Activated gamma-delta T cell treated with anti-CD3 and anti-CD28 coated beads, Interleukin-2, amount 50 U/mL, for 16 hours (primary cell): ENCODE data around the gene ZNF423.

Source experiments
- DNase-seq: peaks from one replicate; pipeline ENCODE4 v3.0.0-alpha.2; 2020; ENCODE audit warnings: low read depth

ZNF423 gene

DNA sequence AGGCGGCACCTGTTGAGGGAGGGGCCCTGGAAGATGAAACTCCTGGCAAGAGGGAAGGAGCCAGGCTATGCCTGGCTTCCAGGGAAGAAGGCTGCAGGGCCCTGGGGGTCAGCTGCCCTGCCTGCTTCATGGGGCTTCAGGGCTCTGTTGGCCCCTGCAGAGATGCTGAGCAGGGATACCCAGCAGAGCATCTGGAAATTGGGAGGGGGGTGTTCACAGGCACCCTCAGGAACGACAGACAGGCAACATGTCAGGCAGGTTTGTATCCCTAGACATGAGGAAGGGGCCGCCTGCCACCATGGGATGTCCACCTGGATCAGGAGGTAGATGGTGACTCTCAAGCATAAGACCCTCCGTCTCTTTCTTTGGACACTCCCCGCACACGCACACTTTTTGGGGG, 13.8 kb upstream of the ZNF423 start:
- no peak for DNase-seq

DNA sequence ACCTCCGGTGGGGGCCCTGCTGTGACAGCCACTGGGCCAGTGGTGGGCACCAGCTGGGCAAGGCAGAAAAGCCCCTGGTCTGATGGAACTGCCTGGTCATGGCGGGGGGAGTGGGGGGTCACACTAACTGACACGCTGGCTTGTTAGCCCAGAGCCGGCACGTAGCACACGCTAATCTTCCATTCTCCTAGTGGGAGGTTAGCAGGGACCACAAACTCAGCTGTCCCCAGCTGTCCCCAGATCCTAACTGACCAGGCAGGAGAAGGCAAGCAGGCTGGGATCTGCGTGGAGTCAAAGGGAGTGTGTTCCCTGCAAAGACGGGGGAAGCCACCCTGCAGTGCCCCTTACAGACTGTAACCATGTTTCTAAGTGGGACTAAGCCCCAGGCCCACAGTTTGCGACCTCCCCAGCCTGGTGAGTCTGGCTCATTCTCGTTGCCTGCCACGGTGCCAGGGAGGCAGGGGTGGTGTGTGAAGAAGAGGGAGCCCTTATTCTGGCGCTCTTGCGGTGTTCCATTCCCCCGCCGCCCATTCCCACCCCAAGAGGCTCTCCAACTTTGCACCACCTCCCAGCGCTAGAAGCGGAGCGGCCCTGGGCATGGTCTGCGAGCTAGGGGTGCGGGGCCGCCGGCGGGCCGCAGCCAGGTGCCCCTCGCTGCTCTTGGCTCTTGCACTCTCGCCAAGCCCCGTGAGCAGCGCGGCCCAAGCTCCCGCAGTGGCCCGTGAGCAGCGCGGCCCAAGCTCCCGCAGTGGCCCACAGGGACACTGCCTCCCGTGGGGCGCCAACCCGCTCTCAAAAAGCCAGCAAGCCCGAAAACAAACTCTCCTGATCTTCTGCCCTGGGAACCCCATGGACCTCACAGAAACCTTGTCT, 12.1 kb upstream of the ZNF423 start:
- DNase-seq = no peak

DNA sequence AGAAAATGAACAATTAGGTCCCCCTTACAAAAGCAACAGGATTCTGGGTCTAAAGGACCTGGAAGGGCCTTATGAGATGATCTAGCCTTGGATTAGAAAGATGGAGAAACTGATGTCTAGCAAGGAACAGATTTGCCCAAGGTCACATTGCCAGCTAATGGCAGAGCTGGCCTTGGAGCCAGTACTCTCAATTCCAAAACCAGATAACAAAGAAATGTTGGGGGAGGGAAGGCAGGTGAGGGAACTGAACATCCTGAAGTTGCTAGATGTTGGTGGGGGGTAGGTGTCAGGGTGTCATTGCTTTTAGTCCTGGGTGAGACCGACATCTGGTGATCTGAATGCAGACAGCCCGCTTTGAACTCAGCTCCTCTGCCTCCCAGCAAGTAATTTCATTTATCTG, 11.3 kb upstream of the ZNF423 start:
- DNase-seq = no peak

DNA sequence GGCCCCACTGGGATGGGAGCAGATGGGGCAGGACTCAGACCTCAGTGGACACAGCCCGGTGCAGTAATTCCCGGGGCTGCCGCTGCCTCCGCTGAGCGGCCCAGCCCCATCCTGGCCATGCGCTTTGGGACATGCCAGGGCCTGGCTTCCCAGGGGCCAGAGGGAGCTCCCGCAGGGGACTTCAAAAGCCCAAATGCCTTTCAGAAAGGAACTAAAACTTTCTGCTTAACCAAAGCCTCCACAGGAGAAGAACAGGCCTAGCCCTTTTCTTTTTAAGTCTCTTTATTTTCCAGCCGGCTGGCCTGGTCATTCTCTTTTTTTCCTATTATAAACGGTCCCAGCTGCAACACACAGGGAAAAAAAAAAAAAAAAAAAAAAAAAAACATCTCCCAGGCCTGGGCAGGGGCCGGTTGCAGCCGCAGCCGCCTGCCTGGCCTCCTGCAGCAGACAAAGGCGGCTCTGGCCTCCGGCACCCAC, 10.7 kb upstream of the ZNF423 start:
- DNase-seq = no peak

DNA sequence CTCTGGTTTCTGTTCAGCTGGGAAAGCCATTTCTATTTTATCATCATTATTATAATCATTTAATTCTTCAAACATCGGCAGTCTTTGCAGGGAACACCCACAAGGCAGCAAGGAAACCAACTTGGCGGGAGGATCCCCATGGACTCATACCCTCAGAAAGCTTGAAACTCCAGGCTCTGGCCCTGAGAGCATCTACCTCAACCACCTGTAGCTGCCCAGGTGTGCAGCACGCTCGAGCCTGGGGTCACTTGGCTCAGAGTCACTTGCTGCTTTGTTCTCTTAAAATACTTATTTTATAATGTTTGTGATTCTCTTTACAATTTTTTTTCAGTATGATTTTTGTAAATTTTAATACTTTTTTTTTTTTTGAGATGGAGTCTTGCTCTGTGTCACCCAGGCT, 6.8 kb upstream of the ZNF423 start:
- no peak for DNase-seq

DNA sequence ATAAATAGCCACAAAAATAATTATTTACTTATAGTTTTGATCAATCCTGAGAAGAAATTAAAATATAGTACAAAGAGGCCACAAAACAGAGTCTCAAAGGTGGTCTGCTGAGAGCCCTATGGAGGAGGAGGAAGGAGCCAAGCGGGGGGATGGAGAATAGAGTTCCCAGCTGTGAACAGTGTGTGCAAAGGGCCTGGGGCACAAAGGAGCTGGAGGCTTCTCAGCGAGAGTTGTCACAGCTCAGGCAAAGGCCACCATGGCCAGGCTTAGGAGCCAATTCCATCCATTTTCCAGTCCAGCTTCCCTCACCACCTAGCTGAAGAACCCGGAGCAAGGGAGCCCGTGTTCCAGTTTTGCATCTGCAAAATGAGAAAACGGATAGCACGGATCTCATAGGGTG, 5.4 kb upstream of the ZNF423 start:
- no peak for DNase-seq

DNA sequence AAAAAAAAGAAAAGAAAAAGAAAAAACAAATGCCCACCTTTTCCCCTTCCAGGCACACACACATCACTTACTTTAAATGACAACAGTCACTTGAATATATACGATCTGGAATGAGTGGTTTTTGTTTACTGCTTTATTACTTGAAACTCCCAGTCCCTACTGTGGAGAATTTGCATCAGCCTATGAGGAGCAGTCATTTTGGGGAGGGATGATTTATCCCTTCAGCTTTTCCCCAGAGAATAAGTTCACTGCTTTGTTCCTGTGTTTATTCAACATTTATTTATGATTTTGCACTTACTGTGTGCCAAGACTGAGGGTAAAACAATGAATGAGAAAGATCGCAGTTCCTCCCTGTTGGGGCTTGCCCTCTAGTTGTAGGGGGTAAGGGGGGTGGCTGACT, 4.7 kb upstream of the ZNF423 start:
- no peak for DNase-seq

DNA sequence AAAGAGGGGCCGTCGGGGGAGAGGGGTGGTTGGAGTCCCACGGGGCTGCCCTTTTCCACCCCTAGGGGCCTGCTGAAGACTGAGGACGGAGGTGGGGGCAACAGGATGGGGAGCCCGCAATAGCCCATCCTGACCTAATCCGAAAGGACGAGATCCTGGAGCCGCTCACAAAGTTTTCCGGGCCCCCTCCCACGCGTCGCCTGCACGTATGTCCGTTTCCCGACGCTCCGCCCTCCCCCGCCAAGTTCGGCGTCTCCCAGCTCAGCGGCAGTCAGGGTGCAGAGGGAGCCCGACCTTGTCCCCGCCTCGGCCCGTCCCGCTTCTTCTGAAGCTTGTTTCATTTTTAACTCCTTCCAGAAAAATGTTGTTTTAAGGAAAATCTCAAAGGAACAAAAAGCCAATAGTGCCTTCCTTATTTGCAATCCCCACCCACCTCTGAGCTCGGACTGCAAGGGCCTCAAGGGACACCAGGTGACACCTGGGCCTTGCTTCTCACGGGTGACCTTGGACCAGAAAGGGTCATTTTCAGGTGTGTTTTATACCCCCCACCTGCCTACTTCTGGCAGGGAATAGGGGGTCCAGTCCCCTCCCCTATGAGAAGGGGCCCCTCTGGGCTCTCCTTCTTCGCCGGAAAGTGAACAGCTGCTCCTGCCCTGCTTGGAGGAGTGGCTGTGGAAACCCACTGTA, 3.4 kb upstream of the ZNF423 start:
- DNase-seq = no peak

DNA sequence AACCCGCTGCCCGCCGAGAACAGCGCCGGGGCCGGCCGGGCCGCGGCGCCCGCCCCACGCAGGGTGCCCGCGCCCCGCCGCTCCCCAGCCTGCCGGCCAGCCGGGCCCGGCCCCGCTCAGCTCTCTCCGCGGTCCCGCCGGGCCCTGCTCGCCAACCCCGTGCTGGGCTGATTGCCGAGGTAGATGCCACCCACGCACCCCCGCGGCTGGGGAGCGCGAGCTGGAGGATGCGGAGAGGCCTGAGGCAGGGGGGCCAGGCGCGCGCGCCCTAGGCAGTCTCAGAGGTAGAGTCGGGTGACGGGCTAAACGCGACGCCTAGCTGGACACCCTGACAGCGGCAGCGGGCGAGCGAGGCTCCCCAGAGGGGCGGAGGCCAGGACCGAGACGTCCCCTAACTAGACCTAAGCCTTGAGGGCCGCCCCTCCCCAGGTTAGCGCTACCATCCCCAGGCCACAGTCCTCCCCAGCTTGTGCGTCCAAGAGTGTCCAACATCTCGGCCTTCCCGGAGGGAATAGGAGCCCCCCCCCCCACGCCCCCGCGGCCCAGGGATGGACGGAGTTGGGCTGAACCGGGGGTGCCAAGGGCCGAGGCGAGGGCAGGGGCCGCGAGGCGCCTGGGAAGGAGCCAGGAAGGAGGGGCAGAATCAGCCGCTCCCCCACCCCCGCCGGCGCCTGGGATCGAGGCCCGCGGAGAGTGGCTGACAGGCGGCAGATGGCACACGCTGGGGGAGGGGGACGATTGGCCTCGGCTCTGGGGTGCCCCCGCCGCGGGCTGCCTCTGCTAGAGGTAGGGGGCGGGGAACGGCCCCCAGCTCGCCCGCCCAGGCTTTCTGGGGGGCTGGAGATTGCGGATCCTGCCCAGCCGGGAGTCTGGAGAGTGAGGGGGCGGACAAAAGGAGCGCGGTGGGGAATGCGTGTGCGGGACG, 2.5 kb upstream of the ZNF423 start:
- DNase-seq = no peak

DNA sequence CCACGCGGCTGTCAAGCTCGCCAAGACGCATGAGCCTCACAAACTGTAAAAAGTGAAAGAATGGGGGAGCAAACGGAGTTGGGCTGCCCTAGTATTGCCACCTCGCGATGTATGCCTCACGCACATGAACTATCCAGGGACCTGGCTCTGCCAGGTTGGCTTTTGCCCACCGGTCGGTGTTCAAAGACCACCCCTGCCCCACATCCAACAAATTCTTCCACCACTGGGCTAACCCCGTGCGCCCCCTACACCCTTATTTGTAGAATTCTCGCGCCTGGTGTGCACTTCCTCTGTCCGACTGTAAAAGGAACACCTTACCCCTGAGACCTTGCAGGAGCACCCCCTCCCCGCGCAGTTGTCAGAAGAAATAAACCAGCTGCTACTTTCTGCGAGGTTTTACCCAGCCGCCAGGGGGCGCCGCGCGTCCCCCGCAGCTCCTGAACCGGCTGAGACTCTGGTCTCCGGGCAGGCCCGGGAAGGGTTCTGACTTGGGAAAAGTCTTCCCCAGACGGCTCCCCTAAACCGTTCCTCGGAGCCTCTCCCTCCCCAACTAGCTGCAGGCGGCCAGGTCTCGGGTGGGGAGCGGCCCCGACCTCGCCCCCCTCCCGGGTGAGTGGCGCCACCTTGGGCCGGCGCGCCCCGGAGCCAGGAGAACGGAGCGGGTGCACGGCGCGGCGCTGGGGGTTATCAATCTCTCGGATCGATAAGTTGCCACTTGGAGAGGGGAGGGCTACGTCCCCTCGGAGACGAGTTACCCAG, 1.7 kb upstream of the ZNF423 start:
- peak; percentile 7 for DNase-seq

DNA sequence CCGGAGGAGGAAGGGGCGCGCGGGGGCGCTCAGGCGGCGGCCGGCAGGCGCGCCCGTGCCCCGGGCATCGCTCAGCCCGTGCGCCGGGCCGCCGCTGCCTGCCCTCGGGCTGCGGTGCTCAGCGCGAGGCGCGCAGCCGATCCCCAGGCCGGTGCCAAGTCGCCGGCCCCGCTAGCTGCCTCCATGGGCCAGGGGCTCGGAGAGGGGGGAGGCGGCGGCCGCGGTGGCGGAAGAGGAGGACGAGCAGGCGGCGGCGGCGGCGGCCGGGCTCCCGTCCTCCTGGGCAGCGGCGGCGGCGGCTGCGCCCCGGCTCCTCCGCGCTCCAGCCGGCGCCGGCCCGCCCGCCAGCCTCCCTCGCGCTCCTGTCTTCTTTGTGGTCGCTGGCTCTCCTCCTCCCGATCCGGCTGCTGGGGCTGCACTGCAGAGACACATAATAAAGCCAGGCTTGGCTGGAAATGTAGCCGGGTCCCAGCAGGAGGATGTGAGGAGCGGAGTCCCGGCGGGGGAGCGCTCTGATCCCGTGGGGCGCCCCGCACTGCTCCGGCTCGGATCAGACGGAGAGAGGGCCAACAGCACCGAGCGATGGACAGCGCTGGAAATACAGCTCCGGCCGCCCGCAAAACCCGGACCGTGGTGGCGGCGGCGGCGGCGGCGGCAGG, 889 bp upstream of the ZNF423 start:
- no peak for DNase-seq

DNA sequence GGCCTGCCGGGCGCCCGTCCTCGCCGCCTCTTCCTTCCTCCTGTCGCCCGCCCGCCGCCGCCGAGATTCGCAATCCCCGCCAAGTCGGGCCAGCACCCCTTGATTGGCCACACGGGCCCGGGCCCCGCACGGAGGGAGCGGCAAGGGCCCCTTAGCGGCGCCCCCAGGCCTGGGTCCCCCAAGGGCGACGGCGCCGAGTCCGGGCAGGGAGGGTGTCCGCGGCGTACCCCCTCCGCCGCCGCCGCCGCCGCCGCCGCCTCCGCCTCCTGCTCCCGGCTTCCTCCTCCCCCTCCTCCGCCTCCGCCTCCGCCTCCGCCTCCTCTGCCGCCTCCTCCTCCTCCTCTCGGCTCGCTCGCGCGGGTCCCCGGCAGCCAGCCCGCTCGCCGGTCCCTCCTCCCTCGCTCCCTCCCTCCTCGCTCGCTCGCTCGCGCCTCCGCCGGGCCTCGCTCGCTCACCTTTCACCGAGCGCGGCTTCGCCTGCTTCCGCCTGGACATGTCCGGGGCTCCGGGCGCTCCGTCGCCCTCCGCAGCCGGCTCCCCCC, 561 bp downstream of the ZNF423 start:
- peak; percentile 25 for DNase-seq

DNA sequence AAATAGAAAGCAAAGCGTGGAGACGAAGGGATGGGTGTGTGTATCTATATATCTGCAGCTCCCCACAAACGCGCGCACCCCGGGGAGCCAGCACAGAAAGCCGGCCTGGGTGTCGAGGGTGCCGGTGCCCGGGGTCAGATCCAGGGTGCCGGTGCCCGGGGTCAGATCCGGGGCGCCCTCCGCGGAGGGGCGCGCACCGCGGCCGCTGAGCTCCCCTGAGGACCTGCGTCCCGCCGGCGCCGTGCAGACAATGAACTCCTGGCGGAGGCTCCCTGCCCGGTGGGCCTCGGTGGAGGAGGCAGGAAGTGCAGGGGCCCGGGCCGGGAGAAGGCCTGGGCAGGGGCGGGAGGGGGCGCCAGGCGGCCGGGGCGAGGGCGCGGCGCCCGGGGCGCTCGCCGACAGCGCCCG, 1.1 kb downstream of the ZNF423 start:
- DNase-seq = no peak

DNA sequence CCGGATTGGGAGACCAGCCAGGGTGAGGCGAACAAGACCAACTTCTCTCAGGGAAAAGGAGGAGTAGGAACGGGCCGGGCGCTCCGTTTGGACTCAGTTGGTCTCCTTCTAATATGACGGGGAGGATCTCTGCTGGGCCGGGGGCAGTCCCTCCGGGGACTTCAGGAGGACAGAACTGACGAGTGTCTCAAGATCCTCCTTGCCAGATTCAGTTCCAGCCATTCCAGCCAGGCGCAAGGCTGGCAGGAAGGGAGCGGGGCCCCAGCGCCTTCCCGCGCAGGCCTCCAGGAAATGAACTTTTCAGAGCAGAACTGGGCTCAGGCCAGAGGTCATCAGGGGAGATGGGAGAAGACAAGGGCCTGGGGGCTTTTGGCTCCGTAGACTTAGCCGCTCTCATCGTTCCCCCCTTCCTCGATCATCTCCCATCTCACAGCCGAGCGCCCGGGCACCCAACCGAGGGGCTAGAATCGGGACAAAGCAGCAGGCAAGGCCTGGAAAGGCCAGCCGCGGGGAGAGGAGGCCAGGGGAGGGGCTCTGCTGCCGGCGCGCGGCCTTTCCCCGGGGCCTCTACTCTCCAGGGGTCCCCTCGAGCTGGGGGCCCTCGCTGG, 1.6 kb downstream of the ZNF423 start:
- no peak for DNase-seq

DNA sequence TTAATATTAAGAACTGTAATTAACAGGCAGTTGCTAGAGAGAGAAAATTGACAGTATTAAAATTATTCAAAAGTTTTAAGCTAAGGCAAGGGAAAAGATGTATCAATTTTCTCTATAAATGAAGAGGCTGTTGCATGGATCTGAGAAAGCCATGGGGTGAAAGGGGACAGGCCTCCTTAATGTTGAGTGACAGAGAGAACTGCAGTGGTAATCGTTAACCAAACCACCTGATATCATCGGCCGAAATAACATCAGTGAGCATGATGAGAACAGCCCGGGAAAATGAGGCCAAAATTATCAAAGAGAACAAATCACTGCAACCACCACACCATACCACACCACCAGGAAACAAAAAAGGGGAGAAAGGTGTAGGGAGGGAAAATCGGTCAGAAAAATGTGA, 3.6 kb downstream of the ZNF423 start:
- DNase-seq = no peak

DNA sequence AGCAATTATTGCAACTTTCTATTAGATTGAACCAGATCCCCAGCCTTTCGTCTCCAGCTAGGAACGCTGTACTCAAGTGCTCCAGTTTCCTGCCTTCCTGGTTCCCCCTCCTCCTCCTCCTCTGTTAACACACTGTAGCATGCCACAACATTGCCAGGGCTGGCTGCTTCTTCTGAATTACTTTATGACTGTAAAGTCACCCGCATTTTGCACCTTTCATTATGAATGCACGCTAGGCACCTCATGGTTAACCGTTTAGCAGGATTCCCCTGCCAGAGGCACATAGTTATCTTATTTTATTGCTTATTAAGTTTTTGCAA, 4.5 kb downstream of the ZNF423 start:
- no peak for DNase-seq

DNA sequence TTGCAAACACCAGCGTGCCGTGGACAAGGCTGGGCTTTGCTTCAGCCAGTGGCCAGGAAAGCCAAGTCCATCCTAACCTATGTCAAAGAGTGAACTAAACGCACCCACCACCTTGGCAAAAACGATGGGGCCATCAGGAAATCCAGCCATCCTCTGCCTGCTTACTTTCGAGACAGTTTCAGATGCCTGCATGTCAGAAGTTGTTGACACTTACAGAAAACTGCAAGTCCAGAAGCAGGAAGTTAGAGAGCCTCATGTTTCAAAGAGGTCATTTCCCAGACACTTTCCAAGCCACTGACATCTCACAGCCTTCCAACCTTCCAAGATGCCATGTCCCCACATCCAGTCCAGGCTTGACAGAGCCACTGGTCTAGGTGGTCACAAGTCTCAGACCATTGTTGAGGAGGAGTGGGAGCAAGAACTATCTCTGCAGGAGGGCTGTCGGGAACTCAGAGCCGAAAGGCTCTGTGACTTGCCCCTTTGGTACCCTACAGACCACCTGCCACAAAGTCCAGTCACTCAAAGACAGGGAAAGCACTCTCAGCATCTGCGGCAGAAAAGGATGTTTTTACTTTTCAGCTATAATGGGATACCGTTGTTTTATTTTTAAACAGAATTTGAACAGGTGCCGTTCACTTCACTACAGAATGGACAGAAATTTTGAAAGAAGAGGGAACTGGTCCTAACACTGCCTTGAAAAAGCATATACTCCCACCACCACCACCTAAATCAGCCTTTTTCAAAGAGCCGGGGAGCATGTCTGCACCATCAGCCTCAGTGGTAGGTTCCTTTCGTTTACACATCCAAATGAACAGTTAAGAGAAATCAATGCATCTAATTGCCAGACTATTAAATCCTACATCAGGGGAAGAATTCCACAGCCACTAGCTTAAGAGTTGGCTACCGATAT, 5.1 kb downstream of the ZNF423 start:
- DNase-seq = no peak

DNA sequence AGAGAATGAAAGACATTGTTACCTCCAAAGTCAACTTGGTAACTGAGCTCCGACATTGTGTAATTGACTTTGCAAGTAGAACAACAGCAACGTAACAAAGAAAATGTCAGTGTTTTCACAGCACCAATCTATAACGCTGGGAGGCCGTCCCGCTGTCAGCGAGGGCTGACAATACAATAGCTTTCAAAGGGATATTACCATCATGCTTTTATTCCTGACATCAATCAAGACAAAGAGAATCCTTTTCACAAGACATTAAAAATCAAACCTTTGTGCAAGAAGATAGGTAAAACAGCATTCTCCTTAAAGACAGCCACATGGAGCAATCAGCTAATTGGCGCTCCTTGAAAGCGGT, 6.2 kb downstream of the ZNF423 start:
- no peak for DNase-seq

DNA sequence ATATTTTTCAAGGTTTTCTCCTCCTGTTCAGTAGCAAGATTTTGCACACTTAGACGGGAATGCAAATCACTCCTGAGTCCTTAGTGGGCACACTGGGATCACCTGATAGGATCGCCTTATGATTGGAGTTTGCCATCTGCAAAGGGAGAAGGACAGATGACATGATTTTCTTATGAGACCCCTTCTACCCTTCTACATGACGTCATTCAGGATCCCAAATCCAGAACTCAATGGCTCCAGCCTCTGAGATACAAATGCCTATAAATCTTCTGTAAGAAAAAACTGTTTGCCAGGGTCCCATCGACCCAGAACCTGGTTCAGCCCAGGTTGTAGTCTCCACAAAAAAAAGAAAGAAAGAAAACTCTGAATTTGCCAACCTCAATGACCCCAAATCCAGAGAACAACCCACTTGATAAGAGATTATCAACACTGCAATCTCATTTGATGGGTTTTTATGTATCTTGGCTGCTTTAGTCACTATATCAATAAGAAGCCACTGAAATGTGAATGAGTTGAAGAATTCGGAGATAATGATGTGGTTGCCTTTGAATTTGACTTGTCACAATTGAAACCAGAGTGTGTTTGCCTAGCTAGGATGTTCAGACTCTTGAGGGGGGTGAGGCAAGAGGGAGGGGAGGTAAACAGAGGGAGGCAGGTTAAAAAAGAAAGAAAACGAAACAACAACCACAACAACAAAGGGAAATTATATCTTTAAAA, 6.7 kb downstream of the ZNF423 start:
- no peak for DNase-seq
